Fibroblast of skin of scalp (primary cell): ENCODE data around the gene SPTBN1.
A peak's percentile ranks its signal among the peaks of the same experiment; 100 is the strongest.
"Not testable (repeated sequence)": the region's sequence is repeated elsewhere in the genome, so short reads cannot be mapped to it uniquely, and the experiment has no call there.

Source experiments
- DNase-seq: peaks from one replicate; pipeline ENCODE4 v3.0.0-alpha.2; 2013

SPTBN1 gene

DNA sequence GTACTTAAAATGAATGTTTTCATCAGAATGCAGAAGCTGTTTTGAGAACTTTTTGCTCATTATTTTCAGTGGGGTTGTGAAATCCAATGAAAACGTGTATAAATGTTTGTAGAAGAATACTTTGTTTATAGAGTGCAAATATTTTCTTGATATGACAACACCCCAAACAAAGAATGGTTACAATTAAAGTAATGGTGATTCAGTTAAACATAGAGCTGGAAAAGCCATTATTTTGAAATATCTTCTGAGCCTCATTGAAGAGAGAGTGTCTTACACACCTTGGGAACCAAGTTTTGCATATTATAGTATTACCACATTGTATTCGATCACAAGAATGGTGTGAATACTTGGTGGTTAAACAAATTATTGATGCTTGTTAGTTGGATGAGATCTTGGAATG is 48.7 kb downstream of the SPTBN1 start:
- DNase-seq: peak; percentile 24

DNA sequence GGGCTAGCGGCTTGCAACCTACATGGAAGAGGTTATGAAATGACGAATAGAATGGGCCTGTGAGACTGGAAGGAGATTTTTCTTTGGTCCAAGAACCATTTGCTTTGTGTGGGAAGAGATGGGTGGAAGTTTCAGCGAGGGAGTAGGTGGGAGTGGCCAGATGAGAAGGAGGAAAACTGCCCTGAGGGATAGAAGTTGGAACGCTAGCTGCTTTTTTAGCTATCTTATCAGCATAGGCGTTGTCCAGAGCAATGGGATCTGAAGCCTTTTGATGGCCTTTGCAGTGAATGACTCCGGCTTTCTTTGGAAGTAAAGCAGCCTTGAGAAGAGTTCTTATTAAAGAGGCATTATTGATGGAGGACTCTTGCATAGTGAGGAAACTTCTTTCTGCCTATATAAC is 52.4 kb downstream of the SPTBN1 start:
- DNase-seq: no peak

DNA sequence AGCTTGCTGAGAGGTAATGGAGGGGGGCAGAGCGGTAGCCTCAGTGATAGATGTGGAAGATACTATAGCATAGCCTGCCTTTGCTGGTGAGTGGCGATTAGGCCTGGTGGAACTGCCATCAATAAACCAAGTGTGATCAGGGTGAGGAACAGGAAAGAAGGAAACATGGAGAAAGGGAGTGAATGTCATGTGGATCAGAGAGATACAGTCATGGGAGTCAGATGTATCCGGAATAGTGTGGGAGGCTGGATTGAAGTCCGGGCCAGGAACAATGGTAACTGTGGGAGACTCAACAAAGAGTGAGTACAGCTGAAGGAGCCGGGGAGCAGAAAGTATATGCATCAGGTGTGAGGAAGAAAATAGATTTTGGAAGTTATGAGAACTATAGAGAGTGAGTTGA is 52.9 kb downstream of the SPTBN1 start:
- DNase-seq: not testable (repeated sequence)

DNA sequence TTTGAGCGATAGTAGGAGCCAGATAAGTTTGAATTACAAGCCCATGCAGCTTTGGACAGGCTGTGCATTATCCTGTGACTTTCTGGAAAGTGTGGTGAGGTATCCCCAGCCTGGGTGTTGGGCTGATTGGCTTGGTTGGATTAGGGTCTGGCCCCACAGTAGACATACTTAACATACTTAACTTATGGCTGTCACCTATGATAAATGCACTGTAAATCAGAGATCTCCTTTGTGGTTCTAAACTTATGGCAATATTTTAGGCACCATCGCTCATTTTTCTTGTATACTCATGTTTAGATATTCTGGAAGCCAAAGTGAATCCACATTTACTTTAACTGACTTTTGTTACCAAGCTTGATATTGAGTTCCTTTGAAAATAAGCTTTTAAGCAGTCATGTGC is 54.8 kb downstream of the SPTBN1 start:
- peak; percentile 36 for DNase-seq

DNA sequence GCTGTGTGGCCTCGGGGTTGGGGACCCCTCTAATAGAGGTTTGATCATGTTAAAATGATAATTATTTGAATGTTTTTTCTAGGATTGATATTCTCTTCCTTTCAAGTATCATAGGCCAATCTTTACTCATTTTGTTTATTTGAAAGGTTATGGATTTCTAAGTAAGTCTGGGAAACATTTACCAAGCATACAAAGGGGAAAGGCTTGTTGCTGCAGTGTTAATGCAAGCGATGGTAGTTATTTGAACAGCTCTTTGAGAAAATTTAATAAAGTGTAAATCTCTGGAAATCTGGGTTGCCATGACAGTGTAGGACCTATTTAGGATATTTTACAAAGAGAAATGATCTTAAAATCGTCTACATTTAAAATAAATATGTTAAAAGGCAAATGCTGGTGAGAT is 56.1 kb downstream of the SPTBN1 start:
- no peak for DNase-seq

DNA sequence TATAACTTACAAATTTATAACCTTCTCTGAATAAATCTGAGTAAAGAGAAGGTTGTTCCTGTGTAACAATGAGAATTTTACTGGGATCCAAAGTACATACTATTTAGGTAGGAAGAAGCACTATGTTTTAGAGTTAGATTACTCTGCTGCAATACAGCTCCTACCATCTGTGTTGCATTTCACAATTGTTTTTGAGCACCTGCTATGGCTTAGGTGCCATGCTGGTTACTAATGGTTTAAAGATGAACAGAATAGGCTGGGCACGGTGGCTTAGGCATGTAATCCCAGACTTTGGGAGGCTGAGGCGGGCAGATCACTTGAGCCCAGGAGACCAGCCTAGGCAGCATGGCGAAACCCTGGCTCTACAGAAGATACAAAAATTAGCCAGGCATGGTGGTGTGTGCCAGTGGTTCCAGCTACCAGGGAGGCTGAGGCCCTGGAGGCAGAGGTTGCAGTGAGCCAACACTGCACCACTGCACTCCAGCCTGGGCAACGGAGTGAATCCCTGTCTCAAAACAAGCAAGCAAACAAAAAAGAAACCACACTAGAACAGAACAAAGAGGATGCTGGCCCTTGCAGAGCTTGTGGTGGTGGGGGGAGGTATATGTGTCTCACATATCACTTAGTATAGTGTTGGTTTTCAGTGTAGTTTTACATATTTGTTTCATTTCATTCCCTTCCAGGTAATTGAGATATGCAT is 56.7 kb downstream of the SPTBN1 start:
- no peak for DNase-seq

DNA sequence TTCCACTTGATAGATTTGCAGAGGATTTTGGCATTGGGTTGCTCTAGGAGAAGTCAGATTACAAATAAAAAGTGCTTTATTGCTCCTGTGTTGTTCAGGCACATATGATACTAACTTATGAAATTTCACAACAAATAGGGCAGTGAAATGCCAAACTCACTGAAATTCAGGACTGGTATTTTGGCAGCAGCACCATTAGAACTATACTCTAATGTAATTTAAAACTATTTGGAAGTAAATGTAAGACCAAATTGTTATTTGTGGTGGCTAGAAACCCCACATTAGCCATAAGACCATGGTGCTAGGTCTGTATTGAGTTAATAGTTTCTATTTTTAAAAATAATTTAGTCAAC is 57.2 kb downstream of the SPTBN1 start:
- no peak for DNase-seq

DNA sequence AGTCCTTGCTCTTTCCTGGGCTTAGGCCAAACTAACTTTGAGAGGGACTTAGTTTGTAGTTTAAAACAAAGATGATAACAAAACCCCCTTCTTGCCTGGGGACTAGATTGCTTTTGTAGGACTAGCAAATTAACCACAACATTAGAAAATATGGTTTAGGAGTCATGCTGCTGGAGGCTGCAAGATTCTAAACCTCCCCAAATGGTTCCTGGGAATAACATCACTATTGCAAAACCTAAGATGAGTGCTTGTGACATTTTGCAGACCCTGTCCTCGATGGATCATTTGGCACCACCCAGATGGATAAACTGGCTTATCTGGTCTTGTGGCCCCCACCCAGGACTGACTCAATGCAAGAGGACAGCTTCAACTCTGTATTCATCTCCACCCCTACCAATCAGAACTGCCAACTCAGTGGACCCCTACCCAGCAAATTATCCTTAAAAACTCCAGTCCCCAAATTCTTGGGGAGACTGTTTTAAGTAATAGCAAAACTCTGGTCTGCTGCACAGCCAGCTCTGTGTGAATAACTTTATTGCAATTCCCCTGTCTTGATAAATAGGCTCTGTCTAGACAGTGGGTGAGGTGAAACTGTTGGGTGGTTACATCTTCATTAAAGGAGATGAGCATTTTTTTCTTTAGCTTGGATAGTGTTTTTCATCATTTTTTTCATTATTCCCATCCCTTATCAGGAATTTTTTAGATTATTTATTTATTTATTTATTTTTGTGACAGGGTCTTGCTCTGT is 58.9 kb downstream of the SPTBN1 start:
- no peak for DNase-seq

DNA sequence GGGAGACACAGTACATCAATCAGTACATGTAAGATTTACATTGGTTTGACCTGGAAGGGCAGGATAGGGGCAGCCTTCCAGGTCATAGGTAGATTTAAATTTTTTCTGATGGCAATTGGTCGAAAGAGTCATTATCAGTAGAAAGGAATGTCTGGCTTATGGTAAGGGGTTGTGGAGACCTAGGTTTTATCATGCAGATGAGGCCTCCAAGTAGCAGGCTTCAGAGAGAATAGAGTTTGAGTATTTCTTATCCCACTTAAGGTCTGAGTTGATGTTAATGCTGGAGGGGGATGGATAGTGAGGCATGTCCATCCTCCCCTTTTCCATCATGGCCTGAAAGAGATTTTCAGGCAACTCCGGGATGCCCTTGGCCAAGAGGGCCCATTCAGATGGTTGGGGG is 60.7 kb downstream of the SPTBN1 start:
- no peak for DNase-seq

DNA sequence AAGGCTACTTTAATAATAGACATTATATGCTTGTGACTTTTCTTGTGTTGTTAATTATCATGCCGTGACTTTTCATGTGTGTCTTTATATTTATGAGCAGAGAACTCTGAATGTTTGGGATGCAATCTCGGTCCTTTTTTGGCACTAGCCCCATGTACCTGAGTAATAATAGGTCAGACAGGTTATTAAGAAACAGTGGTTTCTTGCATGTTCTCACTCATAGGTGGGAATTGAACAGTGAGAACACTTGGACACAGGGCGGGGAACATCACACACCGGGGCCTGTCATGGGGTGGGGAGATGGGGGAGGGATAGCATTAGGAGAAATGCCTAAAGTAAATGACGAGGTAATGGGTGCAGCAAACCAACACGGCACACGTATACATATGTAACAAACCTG is 61.9 kb downstream of the SPTBN1 start:
- not testable (repeated sequence) for DNase-seq

DNA sequence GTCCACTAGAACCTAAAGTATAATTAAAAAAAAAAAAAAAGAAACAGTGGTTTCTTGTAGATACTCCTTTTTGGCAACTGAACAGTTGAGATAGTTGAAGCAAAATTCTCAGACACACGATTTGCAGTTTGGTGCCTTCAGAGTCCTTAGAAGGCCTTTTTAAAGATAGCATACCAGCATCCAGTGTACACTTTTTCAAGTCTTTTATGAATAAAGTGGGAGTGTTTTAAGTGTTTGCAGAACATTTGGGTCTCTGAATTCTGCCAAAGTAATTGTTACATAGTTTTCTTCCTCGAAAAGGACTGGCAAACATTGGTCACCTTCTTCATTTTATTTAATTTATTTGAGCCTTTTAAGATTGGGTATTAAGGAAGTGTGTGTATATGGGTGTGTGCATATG is 62.3 kb downstream of the SPTBN1 start:
- no peak for DNase-seq

DNA sequence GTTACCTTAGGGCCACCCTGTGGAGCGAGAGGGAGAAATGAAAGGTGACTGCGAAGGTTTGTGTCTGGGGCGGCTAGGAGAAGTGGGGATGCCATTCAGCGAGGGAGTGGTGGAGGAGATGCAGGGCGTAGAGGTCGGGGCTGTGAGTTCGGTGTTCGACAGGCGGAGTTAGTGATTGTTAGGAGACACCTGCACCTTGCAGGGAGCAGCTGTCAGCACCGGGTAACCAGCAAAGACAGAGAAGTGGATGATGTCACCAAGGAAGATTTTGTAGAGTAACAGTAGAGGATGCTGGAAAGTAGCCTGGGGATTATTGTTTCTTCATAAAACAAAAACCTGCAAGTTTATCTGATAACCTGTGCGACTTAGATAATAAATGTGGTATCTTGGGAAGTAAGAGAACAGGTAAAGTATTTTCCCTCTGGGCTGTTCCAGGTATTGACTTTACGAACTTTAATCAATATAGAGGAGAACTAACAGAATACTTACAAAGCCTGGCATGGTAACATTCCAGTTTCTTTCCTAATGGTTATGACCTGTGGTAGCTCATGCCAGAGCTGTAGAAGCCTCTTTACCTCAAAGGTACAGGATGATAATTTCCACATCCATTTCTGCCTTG is 63.8 kb downstream of the SPTBN1 start:
- DNase-seq: no peak

DNA sequence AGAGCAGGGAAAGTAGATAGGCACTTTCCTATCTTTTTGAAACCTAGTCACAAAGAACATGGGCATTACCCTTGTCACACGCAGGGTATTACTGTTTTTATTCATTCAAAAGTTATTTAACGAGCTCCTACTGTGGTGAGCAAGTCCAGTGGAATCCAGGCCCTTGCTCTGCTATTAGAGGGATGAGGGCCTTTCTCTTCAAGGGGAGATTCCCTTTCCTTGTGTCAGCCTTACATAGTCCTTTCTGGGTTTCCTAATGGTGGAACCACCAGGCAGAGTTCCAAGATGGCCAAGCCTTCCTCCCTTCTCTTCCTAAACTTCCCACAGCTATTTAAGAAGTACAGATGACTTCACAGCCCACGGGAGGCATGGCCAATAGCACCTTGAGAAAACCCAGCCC is 64.6 kb downstream of the SPTBN1 start:
- DNase-seq: peak; percentile 97

DNA sequence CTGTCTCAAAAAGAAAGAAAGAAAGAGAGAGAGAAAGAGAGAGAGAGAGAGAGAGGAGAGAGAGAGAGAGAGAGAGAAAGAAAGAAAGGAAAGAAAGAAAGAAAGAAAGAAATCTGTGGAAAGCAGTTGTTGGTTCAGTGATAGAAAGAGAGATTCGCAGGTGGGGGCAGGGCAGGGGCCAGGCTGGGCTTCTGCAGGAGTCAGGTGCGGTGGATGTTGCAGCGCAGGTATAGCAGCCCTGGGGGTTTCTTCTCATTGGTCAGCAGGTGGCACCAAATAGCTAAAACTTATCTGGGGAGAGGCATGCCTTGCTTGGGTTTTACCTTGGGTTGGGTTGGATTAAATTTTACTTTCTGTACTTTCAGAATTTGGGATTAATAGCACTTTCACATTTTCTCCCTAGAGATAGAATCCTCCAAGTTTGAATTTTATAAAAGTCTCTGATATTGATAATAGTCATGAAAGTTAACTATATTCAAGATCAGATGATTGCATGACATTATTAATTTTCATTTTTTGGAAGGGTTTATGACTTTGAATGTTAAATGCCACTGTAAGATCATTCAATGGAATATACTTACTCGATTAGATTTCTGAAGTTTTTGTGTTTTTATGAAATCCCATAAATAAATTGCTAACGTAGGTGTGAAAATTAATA is 66.6 kb downstream of the SPTBN1 start:
- DNase-seq: peak; percentile 68

DNA sequence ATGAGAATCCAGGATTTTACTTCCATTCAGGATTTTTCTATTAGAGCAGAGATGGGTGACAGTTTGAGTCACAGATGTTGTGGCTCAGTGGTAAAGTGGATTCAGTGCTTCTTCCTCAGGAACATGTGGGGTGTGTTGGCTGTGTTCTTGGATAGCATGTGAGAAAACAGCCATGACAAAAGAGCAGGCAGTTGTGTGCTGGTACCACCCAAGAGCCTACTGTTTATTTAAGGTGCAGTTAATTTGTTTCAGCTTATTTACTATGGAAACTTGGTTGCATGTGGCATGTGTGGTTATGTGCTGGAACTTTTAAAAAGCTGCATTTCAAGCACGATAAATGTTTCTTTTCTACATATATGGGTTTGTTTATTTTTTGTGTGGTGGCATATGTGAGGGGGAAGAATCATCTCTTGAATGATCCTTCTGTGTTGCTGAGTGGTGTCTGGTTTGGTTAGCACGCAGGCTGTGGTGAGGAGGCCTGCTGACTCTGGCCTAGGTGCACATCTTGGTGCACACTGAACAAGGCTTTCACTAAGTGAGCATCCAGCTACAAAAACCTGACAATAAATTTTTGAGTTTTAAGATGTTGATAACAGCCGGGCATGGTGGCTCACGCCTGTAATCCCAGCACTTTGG is 67.3 kb downstream of the SPTBN1 start:
- peak; percentile 58 for DNase-seq

DNA sequence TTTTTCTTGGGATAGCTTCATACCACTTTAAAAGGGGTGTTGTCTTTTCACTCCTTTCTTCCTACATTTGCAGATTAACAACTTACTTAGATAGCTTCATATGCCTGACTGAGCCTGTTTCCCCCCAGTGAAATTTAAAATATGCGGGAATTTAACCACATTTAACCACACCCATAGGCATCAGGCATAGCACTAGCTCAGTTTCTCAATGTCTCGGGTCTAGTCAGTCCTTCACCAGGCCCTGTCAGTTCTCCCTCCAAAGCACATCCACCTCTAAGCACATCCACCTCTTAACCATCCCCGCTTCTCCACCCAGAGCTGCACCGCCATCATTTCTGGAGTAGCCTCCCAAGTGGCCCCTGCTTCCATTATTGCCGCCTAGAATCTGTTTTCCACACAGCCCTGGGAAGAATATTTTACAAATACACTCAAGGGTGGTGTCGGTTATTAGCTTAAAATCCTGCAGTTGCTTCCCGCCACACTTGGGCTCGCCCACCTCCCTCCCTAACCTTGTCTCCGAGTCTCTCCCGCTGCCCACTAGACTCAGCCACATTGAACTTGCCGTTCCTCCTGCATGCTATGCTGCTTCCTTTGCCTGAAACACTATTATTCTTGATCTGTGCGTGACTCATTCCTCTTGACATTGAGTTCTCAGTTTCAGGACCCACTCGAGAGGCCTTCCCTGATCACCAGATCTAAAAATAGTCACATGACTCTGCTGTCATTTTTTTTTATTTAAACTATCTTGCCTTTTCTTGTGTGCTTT is 68.3 kb downstream of the SPTBN1 start:
- peak; percentile 90 for DNase-seq

DNA sequence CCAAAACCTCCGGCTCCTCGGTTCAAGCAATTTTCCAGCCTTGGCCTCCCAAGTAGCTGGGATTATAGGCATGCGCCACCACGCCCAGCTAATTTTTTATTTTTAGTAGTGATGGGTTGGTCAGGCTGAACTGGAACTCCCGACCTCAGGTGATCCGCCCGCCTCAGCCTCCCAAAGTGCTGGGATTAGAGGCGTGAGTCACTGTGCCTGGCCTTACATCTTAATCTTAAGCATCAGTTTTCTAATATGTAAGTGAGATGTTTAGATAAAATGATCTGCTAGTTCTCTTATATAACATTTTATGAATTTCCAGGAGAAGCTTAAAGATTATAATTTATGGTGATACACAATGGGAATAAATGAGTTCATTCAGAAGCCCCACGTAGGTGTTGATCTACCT is 69.2 kb downstream of the SPTBN1 start:
- no peak for DNase-seq

DNA sequence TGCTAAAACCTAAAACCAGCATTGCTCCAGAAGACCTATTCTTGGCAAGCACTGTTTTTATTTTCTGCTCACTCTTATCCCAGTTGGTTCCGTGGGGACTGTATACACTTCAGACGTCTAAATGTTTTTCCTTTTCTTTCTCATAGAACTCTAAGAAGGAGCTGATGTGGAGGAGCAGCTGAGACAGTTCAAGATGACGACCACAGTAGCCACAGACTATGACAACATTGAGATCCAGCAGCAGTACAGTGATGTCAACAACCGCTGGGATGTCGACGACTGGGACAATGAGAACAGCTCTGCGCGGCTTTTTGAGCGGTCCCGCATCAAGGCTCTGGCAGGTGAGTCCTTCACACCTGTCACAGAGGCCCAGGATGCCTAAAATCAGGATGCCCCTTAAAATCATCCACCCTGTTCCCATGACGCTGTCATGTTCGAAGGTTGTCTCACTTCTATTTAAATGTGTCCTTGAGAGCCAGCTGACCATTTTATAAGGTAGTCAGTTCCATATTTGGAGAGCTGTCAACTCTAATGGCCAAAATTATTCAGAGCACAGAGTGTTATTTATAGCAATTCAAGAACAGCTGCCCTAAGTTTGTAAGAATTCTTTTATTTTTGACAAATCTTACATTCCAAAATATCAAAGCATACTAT is 70.2 kb downstream of the SPTBN1 start:
- no peak for DNase-seq

DNA sequence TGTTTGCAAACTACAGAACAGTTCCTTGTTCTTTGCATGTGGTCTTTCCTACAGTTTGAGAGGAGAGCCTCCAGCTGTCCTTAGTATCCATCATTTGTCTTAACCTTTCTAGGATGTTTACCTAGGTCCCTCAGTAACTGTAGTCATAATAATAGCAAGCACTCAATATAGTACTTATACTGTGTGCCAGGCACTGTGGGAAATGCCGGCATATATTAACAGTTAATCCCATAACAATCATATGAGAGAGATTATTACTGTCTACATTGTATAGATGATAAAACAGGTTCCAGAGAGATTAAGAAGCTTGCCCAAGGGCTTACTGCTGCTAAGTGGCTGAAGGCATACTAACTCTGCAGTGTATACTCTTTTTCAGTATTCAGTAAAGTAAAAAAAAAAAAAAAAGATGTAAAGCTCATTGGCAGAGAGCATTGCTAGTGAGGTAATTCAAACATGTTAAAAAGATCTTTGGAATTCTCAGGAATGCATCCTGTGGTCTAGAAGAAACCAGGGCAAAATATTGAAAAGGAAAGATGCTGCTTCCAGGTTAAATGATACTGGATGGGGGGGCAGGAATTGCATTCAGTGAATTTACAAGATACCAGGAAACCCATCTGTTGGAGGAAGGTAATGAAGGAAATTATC is 72.3 kb downstream of the SPTBN1 start:
- DNase-seq: peak; percentile 59

DNA sequence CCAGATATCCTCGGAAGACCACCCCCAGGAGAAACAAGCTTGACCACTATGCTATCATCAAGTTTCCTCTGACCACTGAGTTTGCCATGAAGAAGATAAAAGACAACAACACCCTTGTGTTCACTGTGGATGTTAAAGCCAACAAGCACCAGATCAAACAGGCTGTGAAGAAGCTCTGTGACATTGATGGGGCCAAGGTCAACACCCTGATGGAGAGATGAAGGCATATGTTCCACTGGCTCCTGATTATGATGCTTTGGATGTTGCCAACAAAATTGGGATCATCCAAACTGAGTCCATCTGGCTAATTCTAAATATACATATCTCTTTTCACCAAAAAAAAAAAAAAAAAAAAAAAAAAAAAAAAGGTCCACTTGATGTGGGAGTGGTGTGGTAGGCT is 73.4 kb downstream of the SPTBN1 start:
- DNase-seq: not testable (repeated sequence)

DNA sequence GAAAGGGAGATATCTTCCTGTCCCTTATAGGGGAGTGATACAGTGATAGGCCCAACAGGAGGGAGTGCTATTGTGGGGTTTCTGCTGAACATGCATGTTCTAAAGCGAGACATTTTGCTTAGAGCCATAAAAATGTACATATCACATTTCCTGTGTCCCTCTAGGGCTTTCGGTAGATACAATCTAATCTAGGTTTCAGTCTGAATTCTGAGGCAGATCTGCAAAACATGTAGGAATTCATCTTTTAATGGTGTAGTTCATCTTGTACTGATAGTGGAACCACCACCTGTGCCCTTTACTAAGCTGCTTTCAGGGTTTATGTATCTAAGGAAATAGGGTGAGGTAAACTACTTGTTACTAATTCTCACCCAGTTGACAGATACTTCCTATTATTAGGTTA is 73.8 kb downstream of the SPTBN1 start:
- DNase-seq: no peak
